GM18909 (cell line): ENCODE results near the gene FBLN2.

Experiments used
- ATAC-seq: cut with Tn5 transposase; IDR thresholded peaks from one replicate; pipeline ENCODE4 v1.9.1; 2021; ENCODE audit warnings: mild to moderate bottlenecking; ENCODE audit not compliant: unreplicated experiment, poor library complexity

Gene FBLN2

DNA sequence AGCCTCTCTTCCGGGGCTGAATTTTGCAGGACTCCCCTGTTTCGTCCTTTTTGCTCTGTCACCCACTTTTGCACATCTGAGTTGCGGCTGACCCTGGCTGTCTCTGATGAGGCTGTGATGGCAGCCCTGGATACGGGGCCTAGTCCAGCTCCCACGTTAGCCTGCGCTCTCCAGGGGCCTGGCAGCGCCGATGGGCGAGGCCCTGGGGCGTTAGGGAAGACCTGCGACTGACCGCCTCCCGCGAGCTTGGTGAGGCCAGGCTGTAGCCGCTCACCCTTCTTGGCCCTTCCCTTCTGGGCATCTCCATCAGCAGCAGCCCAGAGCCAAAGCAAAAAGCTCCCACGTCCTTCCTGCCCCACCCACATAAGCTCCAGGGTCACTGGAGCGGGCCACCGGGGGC is 85.2 kb downstream of the FBLN2 start:
- ATAC-seq = no peak

DNA sequence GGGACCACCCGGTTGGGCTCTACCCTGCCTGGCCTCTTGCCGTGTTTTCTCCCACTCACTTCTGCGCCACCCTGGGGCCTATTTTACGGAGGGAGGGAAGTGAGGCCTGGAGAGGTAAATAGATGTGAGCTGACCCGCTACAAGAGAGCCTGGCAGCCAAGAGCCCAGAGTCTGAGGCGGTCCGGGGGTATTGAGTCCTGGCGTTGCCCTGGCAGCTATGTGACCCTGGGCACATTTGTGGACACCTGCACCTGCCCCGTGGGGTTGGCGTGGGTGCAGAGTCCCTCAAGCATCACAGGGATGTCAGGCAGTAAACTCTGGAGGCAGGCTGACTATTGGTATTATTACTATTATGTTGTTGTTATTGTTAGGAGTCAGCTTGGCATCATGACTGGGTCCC is 85.7 kb downstream of the FBLN2 start:
- no peak for ATAC-seq

DNA sequence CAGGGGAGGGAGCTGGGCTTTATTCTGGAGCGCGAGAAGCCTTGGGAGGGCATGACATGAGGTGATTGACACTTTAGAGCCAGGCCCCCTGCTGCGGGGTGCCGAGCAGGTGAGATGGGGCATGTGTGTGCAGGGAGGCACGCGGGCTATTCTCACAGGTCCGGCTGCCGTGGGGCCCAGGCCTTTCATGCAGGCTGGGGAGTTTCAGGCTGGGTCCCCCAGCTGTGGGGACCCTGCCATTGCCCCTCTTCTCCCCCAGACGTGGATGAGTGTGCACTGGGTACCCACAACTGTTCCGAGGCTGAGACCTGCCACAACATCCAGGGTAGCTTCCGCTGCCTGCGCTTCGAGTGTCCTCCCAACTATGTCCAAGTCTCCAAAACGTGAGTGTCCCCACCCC is 87.3 kb downstream of the FBLN2 start:
- ATAC-seq = no peak

DNA sequence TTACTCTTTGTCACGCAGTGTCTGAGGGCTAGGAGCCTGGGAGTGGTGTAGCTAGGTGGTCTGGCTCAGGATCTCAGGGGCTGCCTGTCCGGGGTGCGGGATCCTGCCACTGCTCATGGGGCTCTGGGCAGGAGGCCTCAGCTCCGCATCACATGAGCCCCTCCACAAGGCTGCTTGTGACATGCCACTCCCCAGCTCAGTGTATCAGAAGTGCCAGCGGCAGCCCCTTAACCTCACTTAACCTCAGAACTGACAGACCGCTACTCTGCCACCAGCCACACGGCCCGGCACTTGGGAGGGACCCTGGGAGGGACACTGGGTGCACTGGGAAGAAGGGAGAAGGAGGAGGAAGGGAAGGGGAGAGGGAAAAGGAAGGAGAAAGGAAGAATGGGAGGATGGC is 87.9 kb downstream of the FBLN2 start:
- no peak for ATAC-seq

DNA sequence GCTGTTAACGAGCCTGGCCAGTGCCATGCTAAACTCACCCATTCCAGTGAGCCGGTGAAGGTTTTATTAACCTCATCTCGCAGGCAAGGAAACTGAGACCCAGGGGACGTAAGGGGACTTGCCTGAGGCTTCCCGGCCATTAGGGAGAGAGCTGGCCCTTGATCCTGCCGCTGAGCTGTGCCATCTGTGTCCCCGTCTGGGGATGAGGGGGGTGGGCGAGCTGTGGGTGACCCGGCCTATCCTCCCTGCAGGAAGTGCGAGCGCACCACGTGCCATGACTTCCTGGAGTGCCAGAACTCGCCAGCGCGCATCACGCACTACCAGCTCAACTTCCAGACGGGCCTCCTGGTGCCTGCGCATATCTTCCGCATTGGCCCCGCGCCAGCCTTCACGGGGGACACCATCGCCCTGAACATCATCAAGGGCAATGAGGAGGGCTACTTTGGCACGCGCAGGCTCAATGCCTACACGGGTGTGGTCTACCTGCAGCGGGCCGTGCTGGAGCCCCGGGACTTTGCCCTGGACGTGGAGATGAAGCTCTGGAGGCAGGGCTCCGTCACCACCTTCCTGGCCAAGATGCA is 88.5 kb downstream of the FBLN2 start:
- ATAC-seq = no peak

DNA sequence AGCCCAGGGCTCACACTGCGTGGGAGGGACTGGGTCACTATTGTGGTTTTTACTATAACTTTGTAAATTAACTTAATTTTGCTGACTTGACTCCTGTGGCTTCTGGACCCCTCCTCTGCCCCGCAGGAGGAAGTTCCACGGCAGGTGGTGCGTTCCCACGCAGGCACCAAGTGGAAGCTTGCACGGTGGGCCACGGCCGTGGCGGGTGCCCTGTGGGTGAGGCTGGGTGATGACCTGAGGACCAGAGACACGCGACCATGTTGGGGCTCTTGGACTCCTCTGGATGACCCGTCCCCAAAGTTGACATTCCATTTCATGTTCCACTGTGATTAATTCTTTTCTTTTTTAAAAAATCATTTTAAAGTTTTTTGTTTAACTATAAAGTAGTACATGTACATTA is 89.0 kb downstream of the FBLN2 start:
- ATAC-seq = no peak

DNA sequence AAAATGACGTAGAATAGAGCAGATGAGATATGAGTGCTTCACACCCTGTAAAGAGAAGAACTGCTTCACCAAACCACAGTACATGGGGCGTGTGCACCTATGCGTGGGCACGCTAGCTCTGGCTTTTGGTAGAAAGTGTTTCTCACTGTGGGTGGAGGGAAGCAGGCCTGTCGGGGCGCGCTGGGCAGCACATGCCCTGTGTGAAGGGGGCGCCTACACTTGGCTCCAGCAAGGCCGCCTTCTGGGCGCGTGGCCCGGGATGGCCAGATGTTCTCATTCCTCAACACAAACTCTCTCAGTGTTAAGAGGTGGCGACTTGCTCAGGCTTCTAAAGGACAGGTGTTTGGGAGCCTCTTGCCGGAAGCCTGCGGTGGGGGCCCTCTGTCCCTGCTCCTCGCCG is 90.0 kb downstream of the FBLN2 start:
- no peak for ATAC-seq

DNA sequence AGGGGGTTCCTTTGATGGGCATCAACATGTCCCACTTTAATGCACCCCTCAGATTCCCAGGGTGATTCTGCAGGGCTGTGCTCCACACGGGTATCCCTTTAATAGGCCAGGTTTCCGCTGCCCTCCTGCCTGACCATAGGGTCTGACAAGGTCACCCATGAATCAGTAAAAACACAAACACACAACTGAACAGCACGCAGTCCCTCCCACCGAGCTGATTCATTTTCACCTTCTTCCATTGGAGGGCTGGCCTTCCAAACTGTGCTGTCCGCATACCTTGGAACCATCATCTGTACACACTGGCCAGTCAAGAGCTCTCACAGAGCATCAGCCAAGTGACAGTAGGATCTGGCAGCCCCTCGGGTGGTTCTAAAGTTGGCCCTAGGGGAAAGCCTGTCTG is 93.7 kb downstream of the FBLN2 start:
- no peak for ATAC-seq

DNA sequence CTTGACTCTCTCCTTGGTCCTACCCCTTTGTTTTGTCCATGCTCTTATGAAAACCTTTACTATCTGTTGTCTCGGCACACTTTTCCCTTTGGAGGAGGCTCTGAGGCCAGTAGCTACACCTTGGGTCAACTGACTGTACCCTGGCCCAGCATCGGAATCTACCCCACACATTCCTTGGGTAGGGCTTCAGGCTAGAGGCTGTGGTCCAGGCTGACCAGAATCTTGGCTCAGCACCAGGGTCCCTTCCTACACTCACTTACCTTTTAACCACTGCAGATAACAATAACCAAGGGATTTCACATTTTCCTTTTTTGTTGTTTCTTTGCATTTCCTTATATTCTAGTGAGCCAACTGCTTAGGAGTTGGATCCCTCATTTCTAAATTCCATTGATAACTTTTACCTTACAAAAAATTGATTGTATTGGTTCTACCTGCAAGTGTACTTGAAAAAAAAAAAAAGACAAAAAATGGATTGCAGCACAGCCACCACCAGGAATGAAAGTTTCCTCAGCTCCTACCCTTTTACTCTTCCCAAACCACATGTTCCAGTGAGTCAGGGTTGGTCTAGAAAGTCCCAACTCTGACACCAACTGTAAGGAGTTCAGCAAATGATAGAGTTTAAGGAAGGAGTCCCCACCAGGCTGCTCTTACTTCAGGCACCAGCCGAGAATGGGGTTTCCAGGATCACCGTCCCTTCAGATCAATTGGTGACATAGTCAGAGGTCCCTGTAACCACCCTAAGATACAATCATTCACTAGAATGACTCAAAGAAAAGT is 95.6 kb downstream of the FBLN2 start:
- ATAC-seq = no peak

DNA sequence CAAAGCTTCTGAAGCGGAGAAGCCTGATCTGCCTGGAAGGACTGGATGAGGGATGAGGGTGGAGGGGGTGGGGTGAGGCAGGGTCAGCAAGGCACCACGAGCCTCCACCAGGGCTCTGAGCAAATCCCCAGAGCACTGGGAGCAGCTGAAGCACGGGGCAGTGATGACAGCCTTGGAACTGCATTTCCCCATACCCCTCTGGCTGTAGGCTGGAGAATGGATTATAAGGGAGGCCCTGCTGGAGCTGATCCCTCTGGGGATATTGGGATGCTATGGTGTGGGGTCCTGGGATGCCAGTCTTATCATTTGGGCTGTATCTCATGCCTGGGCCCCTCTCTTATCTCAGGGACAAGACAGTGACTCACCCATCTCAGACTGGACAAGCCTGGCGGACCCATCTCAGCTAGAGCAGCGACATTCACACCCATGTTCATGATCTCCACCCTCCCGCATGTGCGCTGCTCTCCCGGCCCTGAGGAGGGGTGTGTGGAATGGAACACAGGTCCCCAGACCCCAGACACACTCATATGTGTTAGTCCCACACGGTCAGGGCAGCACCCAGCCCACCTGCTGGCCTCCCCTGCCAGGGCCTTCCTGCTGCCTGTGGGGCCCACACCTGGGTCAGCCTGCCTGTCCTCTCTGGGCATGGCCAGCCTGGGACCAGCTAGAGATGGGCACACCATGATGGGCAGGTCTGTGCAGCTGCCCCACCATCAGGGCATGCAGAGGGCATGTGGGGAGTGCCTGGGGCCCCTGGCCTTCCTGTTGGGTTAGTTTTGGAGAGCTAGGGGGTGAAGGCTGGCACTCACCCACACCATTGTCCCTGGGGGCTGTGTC is 97.1 kb downstream of the FBLN2 start:
- no peak for ATAC-seq

DNA sequence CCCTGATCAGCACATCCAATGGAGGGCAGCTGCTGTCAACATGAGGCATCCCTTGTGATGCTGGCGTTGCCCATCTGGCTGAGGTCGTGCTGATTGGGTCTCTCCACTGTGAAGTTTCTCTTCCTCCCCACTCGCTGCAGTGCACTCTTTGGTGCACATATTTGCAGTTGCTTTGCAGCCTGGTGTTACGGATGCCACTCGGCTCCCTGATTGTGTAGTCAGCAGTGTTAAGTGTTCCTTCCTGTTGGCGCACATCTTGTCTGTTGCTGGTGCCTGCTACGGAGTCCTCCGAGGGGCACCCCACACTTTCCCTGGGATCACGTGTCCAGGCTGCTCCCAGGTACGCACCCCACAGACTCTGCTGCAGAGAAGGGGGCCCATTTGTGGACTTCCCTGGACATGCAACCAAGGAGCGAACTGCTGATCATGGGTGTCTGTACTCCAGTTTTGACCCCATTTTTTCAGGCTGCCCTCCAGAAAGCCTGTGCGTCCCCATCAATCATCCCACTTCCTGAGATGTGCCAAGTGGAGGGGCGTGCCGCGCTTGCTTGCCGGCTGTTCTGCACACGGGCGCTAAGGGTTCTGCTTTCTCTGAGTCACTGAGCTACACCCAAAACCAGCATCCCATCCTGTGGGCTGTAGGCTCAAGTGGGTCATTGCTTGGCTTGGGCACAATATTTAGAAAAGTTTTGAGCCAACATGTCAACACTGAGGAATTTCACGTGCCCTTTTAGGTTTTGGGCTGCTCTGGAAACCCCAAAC is 98.6 kb downstream of the FBLN2 start:
- no peak for ATAC-seq

DNA sequence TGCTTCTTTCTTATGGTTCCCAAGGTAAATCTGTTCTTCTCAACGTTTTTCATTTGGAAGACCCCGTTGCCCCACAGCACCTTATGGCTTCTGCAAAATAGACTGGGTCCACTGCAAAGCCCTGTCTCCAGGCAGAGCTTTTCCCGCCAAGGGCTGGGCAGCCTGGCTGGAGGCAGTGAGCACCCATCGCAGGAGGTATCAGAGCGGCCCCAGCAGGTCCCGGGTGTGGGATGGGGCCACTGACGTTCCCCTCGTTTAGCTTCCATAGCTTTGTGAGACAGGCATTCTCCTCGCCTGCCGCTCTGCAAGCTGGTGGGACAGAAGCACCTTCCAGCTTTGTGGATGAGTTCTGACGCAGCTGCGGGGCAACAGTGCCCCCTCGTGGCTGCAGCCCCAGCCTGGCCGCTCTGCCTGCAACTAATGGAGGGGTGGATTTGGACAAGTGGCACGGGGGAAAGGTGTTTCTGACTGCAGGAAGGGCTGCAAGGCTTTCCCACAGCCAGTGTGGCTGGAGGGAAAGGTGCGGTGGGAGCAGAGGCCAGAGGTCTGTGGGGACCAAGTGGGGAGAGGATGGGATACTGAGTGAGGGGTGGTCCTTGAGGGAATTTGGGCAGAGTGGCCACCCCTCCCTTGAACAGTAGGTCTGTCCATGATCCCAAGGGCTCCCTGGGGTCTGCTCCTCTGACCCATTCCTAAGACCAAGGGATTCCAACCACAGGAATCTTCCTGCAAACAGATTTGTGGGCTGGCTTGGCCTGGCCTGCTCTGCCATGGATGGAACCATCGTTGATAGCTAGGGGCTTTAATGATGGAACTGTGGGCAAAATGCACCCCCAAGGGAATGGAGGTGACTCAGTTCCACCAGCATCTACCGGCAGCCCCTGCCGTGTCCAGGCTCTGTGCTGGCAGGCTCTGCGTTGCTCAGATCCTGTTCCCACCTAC is 99.4 kb downstream of the FBLN2 start:
- ATAC-seq = no peak

DNA sequence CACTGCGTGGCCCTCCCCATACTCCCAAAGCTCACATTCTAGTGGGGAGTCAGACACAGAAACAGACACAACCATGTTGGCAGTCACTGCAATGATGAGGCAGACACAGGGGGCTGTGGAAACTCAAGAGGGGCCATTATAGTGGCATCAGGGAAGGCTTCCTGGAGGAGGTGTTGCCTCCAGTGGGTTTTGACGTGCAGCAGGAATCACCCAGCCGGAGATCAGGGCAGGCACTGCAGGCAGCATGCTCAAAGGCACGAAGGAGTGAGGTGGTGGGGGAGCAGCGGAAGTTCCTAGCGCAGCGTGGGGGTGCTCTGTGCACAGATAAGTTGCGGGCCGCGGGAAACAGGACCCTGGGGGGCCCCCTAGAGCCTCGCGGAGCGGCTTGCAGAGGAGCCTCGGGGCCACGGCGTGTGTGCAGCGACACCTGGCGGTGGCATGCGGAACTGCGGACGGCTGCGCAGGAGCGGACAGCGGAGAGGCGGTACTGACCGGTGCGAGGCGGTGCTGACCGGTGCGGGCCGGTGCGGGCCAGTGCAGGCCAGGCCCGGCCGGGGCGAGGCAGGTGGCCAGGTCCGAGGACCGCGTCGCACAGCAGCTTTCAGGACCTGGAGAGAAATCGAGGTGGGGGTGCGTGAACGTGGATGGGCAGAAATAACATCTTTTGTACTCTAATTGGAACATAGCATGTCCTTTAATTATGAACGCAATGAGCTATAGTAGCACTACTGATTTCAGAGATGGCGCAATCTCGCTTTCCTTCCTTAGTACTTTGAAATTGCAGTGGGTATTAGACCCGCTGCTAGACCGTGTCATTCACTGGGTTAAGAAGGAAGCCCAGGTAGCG is 101.5 kb downstream of the FBLN2 start:
- ATAC-seq = peak; percentile 40

DNA sequence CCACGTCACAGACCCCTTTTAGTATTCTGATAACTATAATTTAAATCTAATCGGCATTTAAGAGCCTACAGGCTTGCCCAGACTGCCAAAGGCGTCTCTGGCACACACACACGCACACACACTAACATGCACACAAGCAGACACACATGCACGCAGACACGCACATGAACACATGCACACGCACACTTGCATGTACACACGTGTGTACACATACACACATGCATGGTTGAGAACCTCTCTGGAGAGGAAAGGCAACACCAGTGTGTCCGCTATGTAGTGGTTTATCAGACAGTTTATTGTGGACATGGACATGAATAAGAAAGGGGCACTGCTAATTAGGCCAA is 102.1 kb downstream of the FBLN2 start:
- ATAC-seq = no peak

DNA sequence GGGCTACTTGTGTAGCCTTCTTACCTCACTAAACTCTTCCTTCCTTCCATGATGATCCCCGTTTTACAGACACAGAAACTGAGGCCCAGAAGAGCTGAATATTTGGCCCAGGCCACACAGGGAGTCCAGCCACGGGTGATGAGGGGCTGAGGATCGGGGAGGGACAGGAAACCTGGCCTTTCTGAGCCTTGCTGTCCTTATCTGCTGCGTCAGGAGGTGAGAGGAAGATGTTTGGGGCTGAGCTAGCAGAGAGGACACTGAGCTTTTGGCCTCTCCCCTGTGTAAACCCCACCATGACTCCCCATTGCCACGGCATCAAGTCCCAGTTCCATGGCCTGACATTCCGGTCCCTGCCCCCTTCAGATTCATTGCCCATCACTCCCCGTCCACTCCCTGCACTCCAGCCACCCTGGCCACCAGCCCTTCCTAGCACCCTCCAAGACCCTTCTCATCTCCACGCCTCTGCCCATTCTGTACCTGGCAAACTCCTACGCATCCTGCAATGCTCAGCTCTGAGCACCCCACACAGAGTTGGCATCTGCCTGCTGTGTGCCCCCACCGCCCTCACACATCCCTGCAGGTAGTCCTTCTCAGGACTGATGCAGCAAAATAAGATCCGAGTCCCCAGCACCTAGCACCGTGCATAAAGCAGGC is 103.0 kb downstream of the FBLN2 start:
- ATAC-seq = no peak

DNA sequence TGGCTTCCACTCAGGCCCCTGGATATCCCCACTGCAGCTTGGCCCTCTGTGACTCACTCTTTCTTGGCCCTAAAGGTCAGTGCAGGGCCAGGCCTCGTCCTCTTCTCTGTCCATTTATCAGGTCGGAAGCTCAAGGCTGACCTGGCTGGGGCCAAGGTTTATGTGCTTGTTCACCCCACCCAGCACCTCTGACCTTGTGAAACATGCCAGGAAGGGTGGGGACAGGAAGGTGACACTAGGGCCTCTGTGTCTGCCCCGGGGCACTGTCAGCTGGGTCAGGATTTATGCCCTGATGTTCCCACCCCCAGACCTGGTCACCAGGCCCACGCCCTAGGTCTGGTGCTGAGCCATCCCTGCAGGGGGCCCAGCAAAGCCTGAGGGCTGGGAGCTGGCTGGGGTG is 103.8 kb downstream of the FBLN2 start:
- ATAC-seq = no peak

DNA sequence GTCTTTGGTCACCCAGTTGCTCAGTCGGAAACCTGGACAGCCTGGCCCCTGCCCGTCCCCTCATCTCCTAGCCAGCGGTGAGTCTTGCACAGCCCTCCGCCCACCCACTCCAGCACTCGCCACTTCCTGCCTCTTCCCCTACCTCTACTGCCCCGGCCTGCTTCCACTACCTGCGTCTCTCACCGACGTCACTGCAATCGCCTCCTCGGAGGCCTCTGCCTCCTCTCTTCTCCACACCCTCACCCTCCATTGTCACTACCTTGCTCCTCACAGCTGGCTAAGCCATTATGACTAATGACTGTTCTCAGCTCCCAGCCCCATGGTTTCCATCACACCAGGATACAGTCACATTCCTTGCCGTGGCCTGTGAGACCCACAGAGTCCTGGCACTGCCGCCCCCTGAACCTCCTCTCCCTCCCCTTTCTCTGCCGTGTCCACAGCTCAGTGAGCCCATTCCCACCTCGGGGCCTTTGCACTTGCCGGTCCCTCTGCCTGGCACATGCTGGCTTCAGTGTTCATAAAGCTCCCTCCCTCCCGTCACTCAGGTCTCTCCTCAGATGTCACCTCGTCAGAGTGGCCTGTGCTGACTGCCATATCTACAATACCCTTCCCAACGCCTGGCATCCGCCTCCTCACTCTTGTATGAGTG is 104.8 kb downstream of the FBLN2 start:
- no peak for ATAC-seq
